H1 (cell line): ENCODE data around the gene DNAL1. TPM values are rescaled to one million over a fixed set of nuclear protein-coding genes. Genes with fewer than 3 reads are reported as not detected.

ENCODE experiments used
- CTCF ChIA-PET: fragments of 300-600 bp; sonication (Branson Sonifier 250); formaldehyde crosslinking; loops from one replicate; lab custom pipeline; 2021; ENCODE audit not compliant: partially characterized antibody; lab: Charles Lee
- POLR2A ChIA-PET: fragments of 300-600 bp; sonication (Branson Sonifier 250); formaldehyde crosslinking; loops from one replicate; lab custom pipeline; 2021; ENCODE audit warnings: inconsistent platforms; ENCODE audit not compliant: partially characterized antibody; lab: Charles Lee
- DNase-seq, 2 experiments: peaks; one replicate each; pipeline versions ENCODE4 v3.0.0 to v3.0.0-alpha.2; 2010 to 2022; ENCODE audit warnings: low spot score in 2 of 2, low read depth in 1 of 2, mixed read lengths in 1 of 2
- FAIRE-seq: peaks from 2 replicates; lab custom pipeline; 2011; peaks lifted over from hg19 to GRCh38; lab: Jason Lieb, UNC
- H2AFZ ChIP-seq: 2 replicates; pipeline ENCODE4 v1.8.1; 2012; ENCODE audit warnings: low read length, inconsistent platforms
- H2AK5ac ChIP-seq: 2 replicates; pipeline ENCODE4 v1.6.1; 2013; ENCODE audit warnings: low read depth, low read length
- H2BK120ac ChIP-seq: replicated peaks from 2 replicates; pipeline ENCODE3; 2013; ENCODE audit warnings: low read depth, low read length, inconsistent platforms
- H2BK12ac ChIP-seq: 2 replicates; pipeline ENCODE4 v1.6.1; 2013; ENCODE audit warnings: low read depth, low read length
- H2BK15ac ChIP-seq: 2 replicates; pipeline ENCODE4 v1.6.1; 2013; ENCODE audit warnings: low read length
- H2BK20ac ChIP-seq: 2 replicates; pipeline ENCODE4 v1.6.1; 2013; ENCODE audit warnings: low read length
- H2BK5ac ChIP-seq: 2 replicates; pipeline ENCODE4 v1.6.1; 2013; ENCODE audit warnings: low read depth, low read length
- H3K14ac ChIP-seq: 2 replicates; pipeline ENCODE4 v1.6.1; 2013; ENCODE audit warnings: inconsistent platforms; ENCODE audit not compliant: insufficient read length
- H3K18ac ChIP-seq: 2 replicates; pipeline ENCODE4 v1.6.1; 2013; ENCODE audit warnings: low read length; ENCODE audit errors: extremely low read depth
- H3K23ac ChIP-seq: 2 replicates; pipeline ENCODE4 v1.6.1; 2013; ENCODE audit warnings: inconsistent platforms; ENCODE audit not compliant: insufficient read length
- H3K23me2 ChIP-seq: 2 replicates; pipeline ENCODE4 v1.6.1; 2013; ENCODE audit warnings: low read depth, low read length
- H3K27ac ChIP-seq: 2 replicates; pipeline ENCODE4 v1.6.1; 2011; ENCODE audit warnings: low read depth, low read length, inconsistent platforms
- H3K27me3 ChIP-seq, 4 experiments: replicated peaks in 1 of 4; 1 replicate in 1 of 4; 2 replicates in 3 of 4; pipeline versions ENCODE4 v1.6.1 to v1.8.1; 2011 to 2013; ENCODE audit warnings: low read length in 3 of 4, mild to moderate bottlenecking in 3 of 4, inconsistent platforms in 2 of 4, mixed read lengths in 2 of 4, moderate library complexity in 1 of 4; ENCODE audit not compliant: control insufficient read depth in 3 of 4, insufficient read depth in 3 of 4; ENCODE audit errors: extremely low read depth in 1 of 4
- H3K36me3 ChIP-seq, 4 experiments: 2 replicates each; pipeline versions ENCODE4 v1.6.1 to v1.8.1; 2011 to 2013; ENCODE audit warnings: mild to moderate bottlenecking in 4 of 4, low read length in 3 of 4, moderate library complexity in 2 of 4, control low read depth in 1 of 4, inconsistent platforms in 1 of 4; ENCODE audit not compliant: insufficient read depth in 4 of 4, control insufficient read depth in 2 of 4
- H3K4ac ChIP-seq: replicated peaks from 2 replicates; pipeline ENCODE3; 2013; ENCODE audit warnings: low read length, low read depth, mixed read lengths, inconsistent platforms; ENCODE audit not compliant: insufficient read length
- H3K4me1 ChIP-seq, 4 experiments: replicated peaks in 1 of 4; 1 replicate in 1 of 4; 2 replicates in 3 of 4; pipeline versions ENCODE4 v1.6.1 to v1.8.1; 2011 to 2013; ENCODE audit warnings: low read length in 3 of 4, inconsistent platforms in 2 of 4, mixed read lengths in 1 of 4; ENCODE audit not compliant: insufficient read depth in 4 of 4, control insufficient read depth in 3 of 4
- H3K4me2 ChIP-seq, 2 experiments: 2 replicates each; pipeline versions ENCODE4 v1.6.1 to v1.8.1; 2011 to 2013; ENCODE audit warnings: low read depth in 2 of 2, low read length in 2 of 2, control low read depth in 1 of 2, inconsistent platforms in 1 of 2, mild to moderate bottlenecking in 1 of 2; ENCODE audit not compliant: insufficient read depth in 1 of 2
- H3K4me3 ChIP-seq, 4 experiments: fragments of 200-600, 300-600 bp in 1 of 4; sonication (generic), shearing (Covaris generic), sonication (Bioruptor Twin) in 1 of 4; 2 replicates each; pipeline versions ENCODE4 v1.5.1 to v1.8.1; 2011 to 2016; ENCODE audit warnings: low read length in 4 of 4, low read depth in 3 of 4, control low read depth in 2 of 4, inconsistent platforms in 2 of 4, mild to moderate bottlenecking in 2 of 4, mixed read lengths in 1 of 4, moderate library complexity in 1 of 4; ENCODE audit not compliant: insufficient read depth in 2 of 4; ENCODE audit errors: extremely low read depth in 1 of 4
- H3K56ac ChIP-seq: replicated peaks from 2 replicates; pipeline ENCODE3; 2013; ENCODE audit warnings: low read depth, mild to moderate bottlenecking, mixed read lengths, low read length, inconsistent platforms; ENCODE audit not compliant: insufficient read length
- H3K79me1 ChIP-seq: 2 replicates; pipeline ENCODE4 v1.6.1; 2013; ENCODE audit warnings: low read depth, low read length, control low read depth
- H3K79me2 ChIP-seq, 2 experiments: 2 replicates each; pipeline versions ENCODE4 v1.6.1 to v1.8.1; 2012 to 2013; ENCODE audit warnings: low read length in 2 of 2, mild to moderate bottlenecking in 2 of 2, inconsistent platforms in 1 of 2; ENCODE audit not compliant: insufficient read depth in 2 of 2, control insufficient read depth in 1 of 2
- H3K9ac ChIP-seq, 4 experiments: replicated peaks in 1 of 4; 1 replicate in 1 of 4; 2 replicates in 3 of 4; pipeline versions ENCODE4 v1.6.1 to v1.8.1; 2011 to 2013; ENCODE audit warnings: low read depth in 3 of 4, low read length in 3 of 4, control low read depth in 2 of 4, mild to moderate bottlenecking in 2 of 4, moderate library complexity in 2 of 4, inconsistent platforms in 1 of 4; ENCODE audit errors: extremely low read depth in 1 of 4
- H3K9me3 ChIP-seq, 2 experiments: 2 replicates each; pipeline versions ENCODE4 v1.6.1 to v1.8.1; 2012 to 2013; ENCODE audit warnings: mild to moderate bottlenecking in 2 of 2, moderate library complexity in 2 of 2, control low read depth in 1 of 2, inconsistent platforms in 1 of 2, low read depth in 1 of 2, low read length in 1 of 2, mixed read lengths in 1 of 2; ENCODE audit not compliant: insufficient read depth in 2 of 2
- H4K20me1 ChIP-seq, 2 experiments: replicated peaks in 1 of 2; 2 replicates each; pipeline versions ENCODE3 to v1.8.1; 2011 to 2013; ENCODE audit warnings: inconsistent platforms in 2 of 2, low read length in 2 of 2, mild to moderate bottlenecking in 1 of 2; ENCODE audit not compliant: insufficient read depth in 2 of 2, control insufficient read depth in 1 of 2
- H4K5ac ChIP-seq: 2 replicates; pipeline ENCODE4 v1.6.1; 2013; ENCODE audit warnings: low read length, low read depth, mixed read lengths, inconsistent platforms; ENCODE audit not compliant: insufficient read length
- H4K8ac ChIP-seq: 2 replicates; pipeline ENCODE4 v1.8.0; 2013; ENCODE audit warnings: mild to moderate bottlenecking, moderate library complexity, low read length, inconsistent platforms; ENCODE audit not compliant: insufficient read depth; ENCODE audit errors: extremely low read depth
- H4K91ac ChIP-seq: replicated peaks from 2 replicates; pipeline ENCODE3; 2013; ENCODE audit warnings: low read length, mixed read lengths, inconsistent platforms; ENCODE audit not compliant: insufficient read length
- EGR1 ChIP-seq: IDR thresholded peaks from 2 replicates; pipeline ENCODE4 v1.6.1; 2011; ENCODE audit warnings: low read depth, low read length, borderline replicate concordance
- RAD21 ChIP-seq, 2 experiments: IDR thresholded peaks in 1 of 2; conservative IDR thresholded peaks in 1 of 2; 2 replicates each; pipeline ENCODE4 v1.6.1; 2011; ENCODE audit warnings: low read depth in 2 of 2, low read length in 2 of 2, improper control_type of control experiment in 1 of 2, inconsistent platforms in 1 of 2, mild to moderate bottlenecking in 1 of 2, moderate library complexity in 1 of 2
- RNF2 ChIP-seq: fragments of 200-900, 300-1000 bp; sonication (generic); IDR thresholded peaks from 2 replicates; pipeline ENCODE4 v1.7.1; 2016; ENCODE audit warnings: borderline replicate concordance, low read depth, mild to moderate bottlenecking, antibody characterized with exemption, low read length; ENCODE audit not compliant: poor library complexity, severe bottlenecking; ENCODE audit errors: missing control alignments
- SRF ChIP-seq: IDR thresholded peaks from 2 replicates; pipeline ENCODE4 v1.6.1; 2011; ENCODE audit warnings: mild to moderate bottlenecking, low read depth, low read length, moderate library complexity
- WGBS, 2 experiments: shearing (Covaris generic) in 1 of 2; methylation state at CpG; one replicate each; pipeline versions ENCODE4 v1.1.6 to v1.1.7; 2013 to 2015; ENCODE audit warnings: low lambda C conversion rate in 2 of 2, mixed read lengths in 2 of 2, inconsistent platforms in 1 of 2, low coverage in 1 of 2, missing lambda C conversion rate in 1 of 2; ENCODE audit not compliant: insufficient replicate concordance in 2 of 2, insufficient coverage in 1 of 2, insufficient read length in 1 of 2; ENCODE audit errors: extremely low coverage in 1 of 2, missing lambda C conversion rate in 1 of 2; 5-methylcytosine and 5-hydroxymethylcytosine counted together
- polyA plus RNA-seq, 7 experiments: library from polyadenylated mRNA; depleted of rRNA in 3 of 7; stranded (reverse) in 5 of 7; unstranded in 2 of 7; fragments of >200 nt in 5 of 7; fragments of 200-250 nt in 2 of 7; gene quantifications; 1 replicate in 5 of 7; 2 replicates in 1 of 7; 4 replicates in 1 of 7; pipeline versions ENCODE4 v1.2.1 to v1.2.3, GENCODE V29; 2011 to 2013; ENCODE audit warnings: missing spikeins in 2 of 7, mixed read lengths in 2 of 7
- total RNA-seq: library from RNA; stranded (reverse); fragmentation: NEBNext Ultra II Directional; extraction: Animal tissue kit (Norgen Biotek cat#: 25700); gene quantifications from 2 replicates; pipeline ENCODE4 v1.2.1, GENCODE V29; 2021

Gene DNAL1
- total and polyA plus RNA-seq, 2 of the 8 experiments (the other 6 are each of a cell fraction or from before 2014, with no cell fraction given), result 2.8 to 16.8 TPM

- peaks cover 0 to 9% of the 10 kb centered on the region in 2 experiments; a peak in 1 of 4 replicates for H3K79me2 ChIP-seq
- no peak overlapping the region for H2BK20ac ChIP-seq
- peaks cover 8% of the 10 kb centered on the region for H3K79me1 ChIP-seq
- H3K9me3 ChIP-seq, result no peaks in the 10 kb centered on the region
- no peaks in the 10 kb centered on the region for H3K23me2 ChIP-seq
- TF ChIP-seq SRF, result no peak
- TF ChIP-seq RAD21 (IDR thresholded peaks at IDR 0.05 in 1 of 2, conservative IDR thresholded peaks at IDR 0.05 in 1 of 2; ENCODE audit: low read depth in 2 of 2, low read length in 2 of 2), result no peak
- no peak for TF ChIP-seq EGR1
- TF ChIP-seq RNF2, result no peak
- H4K5ac ChIP-seq, result no peak overlapping the region
- H4K91ac ChIP-seq, result no peak overlapping the region
- DNase-seq (no peak), FAIRE-seq (no peak)
- no peak overlapping the region for H3K4me3 ChIP-seq
- no peak overlapping the region for H3K9ac ChIP-seq
- H3K23ac ChIP-seq, result no peak overlapping the region
- H4K20me1 ChIP-seq, result peaks cover 6% of the 10 kb centered on the region in 2 experiments
- H2BK5ac ChIP-seq, result no peak overlapping the region
- H2AK5ac ChIP-seq, result no peak overlapping the region
- 0 out of 2 replicates have a peak overlapping the region, but pooled peaks have one; percentile 22 for H4K8ac ChIP-seq
- no peak overlapping the region for H3K4me2 ChIP-seq
- H3K4ac ChIP-seq, result no peak overlapping the region
- H2AFZ ChIP-seq, result no peak overlapping the region
- no peak overlapping the region for H3K18ac ChIP-seq
- 93% methylated on average over 20 of the region's 22 CpGs; no CpG with 5 or more reads in 1 of the 2 experiments for WGBS, 2 experiments
- POLR2A ChIA-PET, result interaction anchor here (0.6 to 1.2 kb wide), 2 partner anchors 20 to 104 kb away, joined by 3 read pairs; no protein-coding TSS in a partner anchor
- H3K27ac ChIP-seq, result no peak overlapping the region
- peaks cover 0 to 11% (median 3%) of the 10 kb centered on the region in 4 experiments; a peak in 2 of 8 replicates for H3K36me3 ChIP-seq
- CTCF ChIA-PET, result interaction anchor here (0.6 to 11.1 kb wide), 5 partner anchors 10 to 129 kb away, joined by 3 to 198 read pairs (median 58); a partner anchor contains a TSS
- H3K14ac ChIP-seq, result no peak overlapping the region
- no peak overlapping the region for H2BK15ac ChIP-seq
- H2BK12ac ChIP-seq, result no peak overlapping the region
- H3K4me1 ChIP-seq, result peaks cover 4 to 34% (median 25%) of the 10 kb centered on the region in 4 experiments
- H3K56ac ChIP-seq, result no peak overlapping the region
- H3K27me3 ChIP-seq, result no peaks in the 10 kb centered on the region
- H2BK120ac ChIP-seq, result no peak overlapping the region
Measured at GRCh38 chr14:73738518-73739173, 93.9 kb downstream of the DNAL1 start.
